ENCODE data around the gene NFATC2.

DNA sequence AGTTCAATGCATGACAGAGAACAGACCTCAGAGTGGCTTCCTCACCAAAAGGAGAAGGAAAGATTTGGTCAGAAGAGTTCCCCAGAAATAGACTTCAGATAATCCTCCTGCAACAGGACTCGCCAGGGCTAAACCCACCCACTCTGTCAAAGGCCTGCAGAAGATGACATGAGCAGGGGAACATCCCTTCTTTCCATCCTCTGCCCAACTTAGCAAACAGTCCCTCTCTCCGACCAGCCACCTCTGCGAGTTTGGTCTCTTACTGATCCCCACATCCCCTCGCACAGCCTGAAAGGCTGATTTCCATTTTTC is 7.5 kb downstream of the NFATC2 start:
- TF ChIP-seq, protein P1, sequence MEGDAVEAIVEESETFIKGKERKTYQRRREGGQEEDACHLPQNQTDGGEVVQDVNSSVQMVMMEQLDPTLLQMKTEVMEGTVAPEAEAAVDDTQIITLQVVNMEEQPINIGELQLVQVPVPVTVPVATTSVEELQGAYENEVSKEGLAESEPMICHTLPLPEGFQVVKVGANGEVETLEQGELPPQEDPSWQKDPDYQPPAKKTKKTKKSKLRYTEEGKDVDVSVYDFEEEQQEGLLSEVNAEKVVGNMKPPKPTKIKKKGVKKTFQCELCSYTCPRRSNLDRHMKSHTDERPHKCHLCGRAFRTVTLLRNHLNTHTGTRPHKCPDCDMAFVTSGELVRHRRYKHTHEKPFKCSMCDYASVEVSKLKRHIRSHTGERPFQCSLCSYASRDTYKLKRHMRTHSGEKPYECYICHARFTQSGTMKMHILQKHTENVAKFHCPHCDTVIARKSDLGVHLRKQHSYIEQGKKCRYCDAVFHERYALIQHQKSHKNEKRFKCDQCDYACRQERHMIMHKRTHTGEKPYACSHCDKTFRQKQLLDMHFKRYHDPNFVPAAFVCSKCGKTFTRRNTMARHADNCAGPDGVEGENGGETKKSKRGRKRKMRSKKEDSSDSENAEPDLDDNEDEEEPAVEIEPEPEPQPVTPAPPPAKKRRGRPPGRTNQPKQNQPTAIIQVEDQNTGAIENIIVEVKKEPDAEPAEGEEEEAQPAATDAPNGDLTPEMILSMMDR (IDR thresholded peaks at IDR 0.05) = no peak
- TF ChIP-seq POLR2A (IDR thresholded peaks at IDR 0.05) = no peak
